Mammary epithelial cell (primary cell): Measurements from ENCODE around the gene SRGAP3.

Source experiments
- CTCF ChIP-seq, 2 donors: IDR thresholded peaks in 1 of 2; conservative IDR thresholded peaks in 1 of 2; 2 replicates each; pipeline ENCODE4 v1.5.1; 2011 to 2012; ENCODE audit warnings: inconsistent platforms in 2 of 2, low read length in 2 of 2, mild to moderate bottlenecking in 2 of 2, control low read depth in 1 of 2, low read depth in 1 of 2; ENCODE audit not compliant: insufficient read depth in 1 of 2; ENCODE audit errors: extremely low read depth in 1 of 2
- EZH2 ChIP-seq: IDR thresholded peaks from 2 replicates; pipeline ENCODE4 v1.6.1; 2012; ENCODE audit warnings: low read length, inconsistent platforms, borderline replicate concordance

- no peak for TF ChIP-seq CTCF (conservative IDR thresholded peaks at IDR 0.05 in 1 of 2, IDR thresholded peaks at IDR 0.05 in 1 of 2; ENCODE audit: extremely low read depth in 1 of 2, insufficient read depth in 1 of 2, low read depth in 1 of 2, low read length in 2 of 2)
- TF ChIP-seq EZH2, result no peak
These were observed 182.7 kb downstream of the SRGAP3 start for GRCh38 chr3:9066775-9067174.
